SK-N-SH (cell line): Measurements from ENCODE around the gene UCKL1. TPM values are rescaled to one million over a fixed set of nuclear protein-coding genes. Genes with fewer than 3 reads are reported as not detected.

Source experiments
- CTCF ChIA-PET: fragments of 300-600, 350-600 bp; formaldehyde crosslinking; extraction: SDS; loops from one replicate; lab custom pipeline; 2021; lab: Yijun Ruan, JAX
- POLR2A ChIA-PET: fragments of 350-600 bp; sonication (Branson Sonifier 250); formaldehyde crosslinking; extraction: SDS; loops from one replicate; lab custom pipeline; 2020; ENCODE audit warnings: antibody characterized with exemption, inconsistent platforms; lab: Yijun Ruan, JAX
- DNase-seq: peaks from one replicate; pipeline ENCODE4 v3.0.0; 2012
- H2AFZ ChIP-seq: fragments of 200-600 bp; sonication (generic); 2 replicates; pipeline ENCODE4 v1.8.1; 2016; ENCODE audit warnings: antibody characterized with exemption, mild to moderate bottlenecking, low read depth
- H3F3A ChIP-seq: fragments of 200-600 bp; sonication (generic); replicated peaks from 2 replicates; pipeline ENCODE3; 2016; ENCODE audit warnings: antibody characterized with exemption, mild to moderate bottlenecking; ENCODE audit not compliant: insufficient read depth
- H3K27ac ChIP-seq, 2 experiments: fragments of 200-500 bp in 1 of 2; fragments of 200-600 bp in 1 of 2; sonication (Bioruptor generic) in 1 of 2; sonication (generic), shearing (Covaris generic) in 1 of 2; 2 replicates each; pipeline versions ENCODE4 v1.5.1 to v1.6.1; 2014 to 2016; ENCODE audit warnings: low read depth in 2 of 2, inconsistent platforms in 1 of 2, low read length in 1 of 2, mild to moderate bottlenecking in 1 of 2, mixed read lengths in 1 of 2
- H3K27me3 ChIP-seq: fragments of 200-600 bp; sonication (generic), shearing (Covaris generic); 2 replicates; pipeline ENCODE4 v1.6.1; 2016; ENCODE audit warnings: mixed run types; ENCODE audit not compliant: insufficient read depth
- H3K36me3 ChIP-seq, 2 experiments: fragments of 200-500 bp in 1 of 2; fragments of 200-600 bp in 1 of 2; sonication (Bioruptor generic) in 1 of 2; sonication (generic) in 1 of 2; replicated peaks in 1 of 2; 2 replicates each; pipeline versions ENCODE3 to v1.5.1; 2014 to 2016; ENCODE audit warnings: low read length in 1 of 2, mild to moderate bottlenecking in 1 of 2; ENCODE audit not compliant: insufficient read depth in 2 of 2, control insufficient read depth in 1 of 2
- H3K4me1 ChIP-seq, 2 experiments: fragments of 200-500 bp in 1 of 2; fragments of 200-600 bp in 1 of 2; sonication (Bioruptor generic) in 1 of 2; sonication (generic), shearing (Covaris generic) in 1 of 2; 2 replicates each; pipeline versions ENCODE4 v1.5.1 to v1.6.1; 2014 to 2016; ENCODE audit warnings: low read depth in 1 of 2, low read length in 1 of 2, mixed run types in 1 of 2; ENCODE audit not compliant: insufficient read depth in 2 of 2, control insufficient read depth in 1 of 2
- H3K4me2 ChIP-seq: fragments of 200-600 bp; sonication (generic), shearing (Covaris generic); 2 replicates; pipeline ENCODE4 v1.6.1; 2017; ENCODE audit warnings: mixed run types
- H3K4me3 ChIP-seq, 2 experiments: fragments of 200-500 bp in 1 of 2; fragments of 200-600 bp in 1 of 2; sonication (Bioruptor generic) in 1 of 2; sonication (generic), shearing (Covaris generic) in 1 of 2; 2 replicates each; pipeline versions ENCODE4 v1.5.1 to v1.8.1; 2014 to 2016; ENCODE audit warnings: low read depth in 2 of 2, inconsistent platforms in 1 of 2, low read length in 1 of 2, mild to moderate bottlenecking in 1 of 2, mixed read lengths in 1 of 2, moderate library complexity in 1 of 2
- H3K79me2 ChIP-seq: fragments of 200-600 bp; sonication (generic); 2 replicates; pipeline ENCODE4 v1.8.1; 2017; ENCODE audit warnings: mild to moderate bottlenecking; ENCODE audit not compliant: insufficient read depth
- H3K9ac ChIP-seq: fragments of 200-600 bp; sonication (generic); 2 replicates; pipeline ENCODE4 v1.6.1; 2017; ENCODE audit warnings: mixed run types
- H3K9me2 ChIP-seq: fragments of 200-600 bp; sonication (generic); 2 replicates; pipeline ENCODE4 v1.6.1; 2017; ENCODE audit warnings: mixed run types
- H3K9me3 ChIP-seq: fragments of 200-600 bp; sonication (generic); 2 replicates; pipeline ENCODE4 v1.6.1; 2017; ENCODE audit warnings: mixed run types, mild to moderate bottlenecking, moderate library complexity
- H4K20me1 ChIP-seq: fragments of 200-600 bp; sonication (generic); 2 replicates; pipeline ENCODE4 v1.6.1; 2017; ENCODE audit warnings: mild to moderate bottlenecking, mixed run types; ENCODE audit not compliant: insufficient read depth
- CHD2 ChIP-seq: fragments of 150-350 bp; IDR thresholded peaks from 2 replicates; pipeline ENCODE4 v1.6.1; 2018; ENCODE audit warnings: low read length; ENCODE audit not compliant: partially characterized antibody
- ELF1 ChIP-seq: IDR thresholded peaks from 2 replicates; pipeline ENCODE4 v1.4.0; 2012
- EZH2phosphoT487 ChIP-seq: fragments of 200-600 bp; sonication (generic); IDR thresholded peaks from 2 replicates; pipeline ENCODE4 v1.6.1; 2017; ENCODE audit warnings: low read depth, mixed run types, mild to moderate bottlenecking, antibody characterized with exemption, moderate library complexity, borderline replicate concordance
- FOSL2 ChIP-seq: IDR thresholded peaks from 2 replicates; pipeline ENCODE4 v1.4.0; 2012; ENCODE audit warnings: low read depth, mild to moderate bottlenecking, moderate library complexity, borderline replicate concordance
- FOXM1 ChIP-seq: IDR thresholded peaks from 2 replicates; pipeline ENCODE4 v1.4.0; 2012; ENCODE audit warnings: low read depth, mild to moderate bottlenecking
- GABPA ChIP-seq: IDR thresholded peaks from 2 replicates; pipeline ENCODE4 v1.4.0; 2012; ENCODE audit warnings: low read depth, mild to moderate bottlenecking
- GATA2 ChIP-seq: sonication (generic); formaldehyde crosslinking; IDR thresholded peaks from 2 replicates; pipeline ENCODE4 v1.5.0; 2020; ENCODE audit warnings: mild to moderate bottlenecking, missing genetic modification reagents
- JUND ChIP-seq: IDR thresholded peaks from 2 replicates; pipeline ENCODE4 v1.4.0; 2012
- MXI1 ChIP-seq: IDR thresholded peaks from 2 replicates; pipeline ENCODE4 v1.6.1; 2012; ENCODE audit warnings: mild to moderate bottlenecking, low read depth, low read length, improper control_type of control experiment
- NRF1 ChIP-seq: IDR thresholded peaks from 2 replicates; pipeline ENCODE4 v1.6.1; 2012; ENCODE audit warnings: low read depth, mild to moderate bottlenecking, low read length
- PBX3 ChIP-seq: IDR thresholded peaks from 2 replicates; pipeline ENCODE4; 2012
- RAD21 ChIP-seq: IDR thresholded peaks from 2 replicates; pipeline ENCODE4 v1.6.1; 2012; ENCODE audit warnings: mild to moderate bottlenecking, low read length
- RXRA ChIP-seq: IDR thresholded peaks from 2 replicates; pipeline ENCODE4 v1.4.0; 2012; ENCODE audit warnings: low read depth, mild to moderate bottlenecking, borderline replicate concordance
- SIN3A ChIP-seq: IDR thresholded peaks from 2 replicates; pipeline ENCODE4 v1.6.1; 2012; ENCODE audit warnings: low read depth, mild to moderate bottlenecking, low read length, moderate library complexity, borderline replicate concordance
- SMC3 ChIP-seq: IDR thresholded peaks from 2 replicates; pipeline ENCODE4 v1.6.1; 2012; ENCODE audit warnings: low read depth, low read length, improper control_type of control experiment
- TAF1 ChIP-seq: IDR thresholded peaks from 2 replicates; pipeline ENCODE4 v1.6.1; 2012; ENCODE audit warnings: low read depth, mild to moderate bottlenecking, low read length, moderate library complexity, borderline replicate concordance
- TCF12 ChIP-seq: IDR thresholded peaks from 2 replicates; pipeline ENCODE4 v1.4.0; 2012
- USF2 ChIP-seq: fragments of 150-350 bp; IDR thresholded peaks from 2 replicates; pipeline ENCODE4 v1.6.1; 2017; ENCODE audit warnings: antibody characterized with exemption, low read length, low read depth, borderline replicate concordance
- YY1 ChIP-seq: IDR thresholded peaks from 2 replicates; pipeline ENCODE4 v1.4.0; 2012; ENCODE audit warnings: low read depth, mild to moderate bottlenecking
- WGBS: methylation state at CpG from one replicate; pipeline ENCODE4 v1.1.6; 2017; ENCODE audit warnings: low lambda C conversion rate; 5-methylcytosine and 5-hydroxymethylcytosine counted together
- polyA plus RNA-seq, 3 experiments: library from polyadenylated mRNA; depleted of rRNA; stranded (reverse); fragments of >200 nt; gene quantifications; 2 replicates each; pipeline ENCODE4 v1.2.3, GENCODE V29; 2012
- TF ChIP-seq, protein P1 (sequence below): IDR thresholded peaks from 2 replicates; pipeline ENCODE4 v1.4.0; 2012; ENCODE audit warnings: low read depth

Gene UCKL1
- polyA plus RNA-seq, 1 of the 3 experiments (the other 2 are of a cell fraction) = 71.6 TPM

DNA sequence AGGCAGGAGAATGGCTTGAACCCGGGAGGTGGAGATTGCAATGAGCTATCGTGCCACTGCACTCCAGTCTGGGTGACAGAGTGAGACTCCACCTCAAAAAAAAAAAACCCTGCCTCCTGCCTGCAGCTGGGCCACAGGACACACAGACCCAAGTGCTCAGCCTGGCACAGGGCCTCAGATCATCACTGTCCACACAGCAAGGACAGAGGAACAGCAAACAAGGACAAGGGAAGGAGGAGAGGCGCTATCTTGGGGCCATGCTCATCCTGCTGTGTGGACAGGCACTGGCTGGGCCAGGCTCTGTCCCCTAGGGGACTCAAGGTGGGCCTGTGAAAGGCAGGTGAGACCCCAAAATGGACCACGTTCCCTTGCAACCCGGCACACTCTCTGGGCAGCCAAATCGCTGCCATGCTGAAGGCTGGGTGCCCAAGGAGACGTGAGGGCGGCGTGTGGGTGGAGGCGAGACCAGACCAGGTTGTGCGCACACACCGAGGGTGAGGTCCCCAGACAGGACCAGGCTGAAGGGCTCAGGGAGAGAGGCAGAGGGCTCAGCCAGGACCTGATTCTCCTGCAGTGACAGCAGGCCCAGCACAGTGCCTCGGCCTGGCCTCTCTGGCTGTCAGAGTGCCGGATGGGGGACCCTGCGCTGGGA lies 9.1 kb downstream of the UCKL1 start:
- H3K36me3 ChIP-seq = peaks cover 0 to 29% of the 10 kb centered on the region in 2 experiments
- 94% methylated on average over 10 of the region's 15 CpGs for WGBS
- peaks cover 31% of the 10 kb centered on the region for H3F3A ChIP-seq
- TF ChIP-seq RXRA (no peak), TCF12 (no peak), USF2 (no peak), YY1 (no peak), JUND (no peak), FOSL2 (no peak), CHD2 (no peak), EZH2phosphoT487 (no peak), PBX3 (no peak), GABPA (no peak), SIN3A (no peak), ELF1 (no peak)
- TF ChIP-seq, protein P1, sequence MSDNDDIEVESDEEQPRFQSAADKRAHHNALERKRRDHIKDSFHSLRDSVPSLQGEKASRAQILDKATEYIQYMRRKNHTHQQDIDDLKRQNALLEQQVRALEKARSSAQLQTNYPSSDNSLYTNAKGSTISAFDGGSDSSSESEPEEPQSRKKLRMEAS = no peak
- no peak overlapping the region for H3K4me3 ChIP-seq
- ChIA-PET CTCF (interaction anchor here (1.1 to 2.0 kb wide), 2 partner anchors 27 to 172 kb away, joined by 6 to 11 read pairs; no protein-coding TSS in a partner anchor), POLR2A (no interaction called here)
- no peaks in the 10 kb centered on the region for H3K9me2 ChIP-seq
- H3K79me2 ChIP-seq = peaks cover 53% of the 10 kb centered on the region
- no peak for DNase-seq
- H3K9me3 ChIP-seq = no peaks in the 10 kb centered on the region
- peaks cover 93% of the 10 kb centered on the region for H4K20me1 ChIP-seq
- H3K4me1 ChIP-seq = peaks cover 14 to 46% of the 10 kb centered on the region in 2 experiments; a peak in 3 of 4 replicates
- no peak overlapping the region for H3K9ac ChIP-seq
- no peaks in the 10 kb centered on the region for H3K27me3 ChIP-seq
- H3K27ac ChIP-seq = no peak overlapping the region
- H2AFZ ChIP-seq = no peak overlapping the region
- H3K4me2 ChIP-seq = no peak overlapping the region

GRCh38 chr20:63945921-63946920 lies 10.0 kb downstream of the UCKL1 start:
- WGBS = 94% methylated on average over 15 of the region's 39 CpGs

More at GRCh38 chr20:63945921-63946920, 10.0 kb downstream of the UCKL1 start:
- Histone ChIP-seq H3K27me3 (no peaks in the 10 kb centered on the region), H3K9ac (no peak overlapping the region), H3K4me1 (peaks cover 14 to 37% of the 10 kb centered on the region in 2 experiments; a peak in 3 of 4 replicates), H2AFZ (no peak overlapping the region), H4K20me1 (peaks cover 87% of the 10 kb centered on the region), H3K79me2 (peaks cover 46% of the 10 kb centered on the region), H3K4me2 (no peak overlapping the region), H3K27ac (no peak overlapping the region; a peak in 1 of 4 replicates), H3K36me3 (peaks cover 0 to 30% of the 10 kb centered on the region in 2 experiments), H3F3A (peaks cover 31% of the 10 kb centered on the region), H3K9me3 (no peaks in the 10 kb centered on the region), H3K4me3 (no peak overlapping the region), H3K9me2 (no peaks in the 10 kb centered on the region)
- ChIA-PET POLR2A (no interaction called here), CTCF (interaction anchor here (1.1 to 2.0 kb wide), 2 partner anchors 28 to 171 kb away, joined by 6 to 11 read pairs; no protein-coding TSS in a partner anchor)
- TF ChIP-seq FOXM1 (no peak), CHD2 (no peak), USF2 (no peak), RAD21 (no peak), TAF1 (no peak), NRF1 (no peak), EZH2phosphoT487 (no peak), GATA2 (CRISPR knock-in tag) (no peak), SMC3 (no peak), MXI1 (no peak), RXRA (no peak)
- no peak for DNase-seq
